ENCODE results near the gene CAPN10.
A peak's percentile ranks its signal among the peaks of the same experiment; 100 is the strongest.

The CAPN10 gene

GRCh38 chr2:240581811-240582210, 4.7 kb upstream of the CAPN10 start:
- DNase-seq (ENCODE audit: low read depth in 2 of 2) = no peak
- H3K4me3 ChIP-seq (replicated peaks in 1 of 2; ENCODE audit: low read depth in 2 of 2, low read length in 2 of 2) = no peak overlapping the region
- no peak for TF ChIP-seq CTCF (IDR thresholded peaks at IDR 0.05; ENCODE audit: low read depth, low read length)

- H3K4me3 ChIP-seq (replicated peaks in 1 of 2; ENCODE audit: low read depth in 2 of 2, low read length in 2 of 2) = no peak overlapping the region
- TF ChIP-seq CTCF (IDR thresholded peaks at IDR 0.05; ENCODE audit: low read depth, low read length) = no peak
- no peak for DNase-seq (ENCODE audit: low read depth in 2 of 2)
Observed at GRCh38 chr2:240582781-240583180, 3.8 kb upstream of the CAPN10 start.

GRCh38 chr2:240583774-240584173, 2.8 kb upstream of the CAPN10 start:
- no peak overlapping the region for H3K4me3 ChIP-seq (replicated peaks in 1 of 2; ENCODE audit: low read depth in 2 of 2, low read length in 2 of 2)
- no peak for DNase-seq (ENCODE audit: low read depth in 2 of 2)
- no peak for TF ChIP-seq CTCF (IDR thresholded peaks at IDR 0.05; ENCODE audit: low read depth, low read length)

- no peak overlapping the region for H3K4me3 ChIP-seq (replicated peaks in 1 of 2; ENCODE audit: low read depth in 2 of 2, low read length in 2 of 2)
- TF ChIP-seq CTCF (IDR thresholded peaks at IDR 0.05; ENCODE audit: low read depth, low read length) = no peak
- DNase-seq (ENCODE audit: low read depth in 2 of 2) = peak; percentile 16 to 82
Observed at GRCh38 chr2:240584486-240585031, 2.0 kb upstream of the CAPN10 start.

- H3K4me3 ChIP-seq (replicated peaks in 1 of 2; ENCODE audit: low read depth in 2 of 2, low read length in 2 of 2) = peak overlapping the region; percentile 96 to 97
- TF ChIP-seq CTCF (IDR thresholded peaks at IDR 0.05; ENCODE audit: low read depth, low read length) = no peak
- DNase-seq (ENCODE audit: low read depth in 2 of 2) = no peak
Observed at GRCh38 chr2:240585101-240585500, 1.4 kb upstream of the CAPN10 start.

GRCh38 chr2:240585681-240586197, 795 bp upstream of the CAPN10 start:
- DNase-seq (ENCODE audit: low read depth in 2 of 2) = no peak
- peak overlapping the region; percentile 96 to 97 for H3K4me3 ChIP-seq (replicated peaks in 1 of 2; ENCODE audit: low read depth in 2 of 2, low read length in 2 of 2)
- no peak for TF ChIP-seq CTCF (IDR thresholded peaks at IDR 0.05; ENCODE audit: low read depth, low read length)
